ENCODE results near the gene NKG7.
A peak's percentile ranks its signal among the peaks of the same experiment; 100 is the strongest.

NKG7 gene

DNA sequence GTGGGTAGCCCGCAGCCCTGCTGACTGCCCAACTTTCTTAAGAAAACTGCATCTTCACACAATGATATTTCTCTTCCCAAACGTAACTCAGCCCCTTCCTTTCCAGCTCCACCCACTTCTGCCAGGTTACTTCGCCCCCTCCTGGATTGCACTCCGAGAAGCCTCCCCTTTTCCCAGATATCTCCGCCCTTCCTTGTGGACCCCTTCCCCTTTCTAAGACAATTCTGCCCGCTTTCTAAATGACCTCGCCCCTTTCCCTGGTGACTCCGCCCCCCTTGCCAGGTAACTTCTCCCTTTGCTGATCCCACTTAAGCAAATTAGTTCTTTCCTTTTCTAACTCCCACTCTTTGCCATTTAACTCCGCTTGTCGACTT is 33.2 kb downstream of the NKG7 start:
- peak; percentile 82 for DNase-seq (ENCODE audit: low spot score)
- H3K27ac ChIP-seq = peak overlapping the region; percentile 31 to 96
- TF ChIP-seq, protein P1, sequence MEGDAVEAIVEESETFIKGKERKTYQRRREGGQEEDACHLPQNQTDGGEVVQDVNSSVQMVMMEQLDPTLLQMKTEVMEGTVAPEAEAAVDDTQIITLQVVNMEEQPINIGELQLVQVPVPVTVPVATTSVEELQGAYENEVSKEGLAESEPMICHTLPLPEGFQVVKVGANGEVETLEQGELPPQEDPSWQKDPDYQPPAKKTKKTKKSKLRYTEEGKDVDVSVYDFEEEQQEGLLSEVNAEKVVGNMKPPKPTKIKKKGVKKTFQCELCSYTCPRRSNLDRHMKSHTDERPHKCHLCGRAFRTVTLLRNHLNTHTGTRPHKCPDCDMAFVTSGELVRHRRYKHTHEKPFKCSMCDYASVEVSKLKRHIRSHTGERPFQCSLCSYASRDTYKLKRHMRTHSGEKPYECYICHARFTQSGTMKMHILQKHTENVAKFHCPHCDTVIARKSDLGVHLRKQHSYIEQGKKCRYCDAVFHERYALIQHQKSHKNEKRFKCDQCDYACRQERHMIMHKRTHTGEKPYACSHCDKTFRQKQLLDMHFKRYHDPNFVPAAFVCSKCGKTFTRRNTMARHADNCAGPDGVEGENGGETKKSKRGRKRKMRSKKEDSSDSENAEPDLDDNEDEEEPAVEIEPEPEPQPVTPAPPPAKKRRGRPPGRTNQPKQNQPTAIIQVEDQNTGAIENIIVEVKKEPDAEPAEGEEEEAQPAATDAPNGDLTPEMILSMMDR (IDR thresholded peaks at IDR 0.05) = no peak
- H3K4me3 ChIP-seq = peak overlapping the region; percentile 91

DNA sequence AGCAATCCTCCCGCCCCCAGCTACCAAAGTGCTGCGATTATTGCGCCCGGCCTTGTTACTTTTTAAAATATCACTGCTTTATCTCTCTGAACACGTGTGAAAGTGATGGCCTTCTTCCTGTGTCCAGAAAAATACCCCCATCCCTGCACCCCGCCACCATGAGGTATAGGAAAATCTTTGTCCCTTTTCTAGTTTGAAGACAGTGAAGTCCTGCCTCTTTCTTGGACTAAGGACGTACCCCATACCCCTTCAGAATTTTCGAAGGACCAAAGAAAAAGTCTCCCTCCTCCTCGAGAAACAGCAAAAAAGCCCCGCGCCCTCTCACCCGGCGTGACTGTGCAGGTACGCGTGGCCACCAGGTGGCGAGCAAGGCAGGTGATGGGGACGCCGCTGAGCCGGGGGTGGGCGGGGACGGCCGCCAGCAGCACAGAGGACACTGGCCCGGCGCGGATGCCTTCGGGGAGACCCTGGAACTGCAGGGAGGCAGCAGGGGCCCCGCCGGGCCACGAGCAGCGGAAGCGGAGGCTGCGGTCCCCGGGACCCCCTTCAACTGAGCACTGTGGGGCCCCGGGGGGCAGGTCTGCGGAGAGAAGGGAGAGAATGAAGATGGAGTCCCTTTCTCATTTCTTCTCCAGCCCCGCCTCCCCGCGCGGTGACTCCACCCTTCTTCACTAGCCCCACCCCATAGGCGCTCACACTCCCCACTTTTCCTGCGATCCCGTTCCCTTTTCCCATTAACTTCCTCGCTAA is 33.7 kb downstream of the NKG7 start:
- H3K27ac ChIP-seq = peak overlapping the region; percentile 31 to 96
- TF ChIP-seq, protein P1 (IDR thresholded peaks at IDR 0.05) = peak; percentile 89
- peak; percentile 91 for DNase-seq (ENCODE audit: low spot score)

DNA sequence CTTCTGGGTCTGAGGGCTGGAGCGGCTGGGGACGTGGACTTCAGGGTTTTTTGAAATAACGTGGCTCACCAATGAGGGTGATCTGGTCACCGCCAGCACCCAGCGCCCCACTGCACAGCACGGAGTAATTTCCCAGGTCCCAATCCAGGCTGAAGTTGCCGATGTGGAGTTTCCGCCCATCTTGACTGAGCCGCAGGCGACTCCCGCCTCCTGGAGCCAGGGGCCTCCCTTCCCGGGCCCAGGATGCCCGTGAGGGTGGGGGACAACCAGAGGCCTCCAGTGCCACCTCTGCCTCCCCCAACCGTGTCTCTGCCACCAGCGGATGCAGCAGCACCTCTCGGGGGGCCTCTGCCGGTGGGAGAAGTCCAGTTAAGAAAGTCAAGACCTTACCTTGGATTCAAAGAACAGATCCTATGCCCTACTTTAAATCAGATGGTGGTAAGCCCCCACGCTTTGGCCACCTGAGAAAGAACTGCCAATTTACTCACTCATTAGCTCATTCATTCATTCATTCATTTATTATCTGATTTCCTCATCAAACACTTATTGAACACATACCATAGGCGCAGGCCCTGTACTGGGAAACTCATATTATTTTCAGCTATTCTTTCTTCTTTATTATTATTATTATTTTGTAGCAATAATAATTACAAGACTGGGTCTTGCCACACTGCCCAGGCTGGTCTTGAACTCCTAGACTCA is 34.4 kb downstream of the NKG7 start:
- TF ChIP-seq, protein P1 (IDR thresholded peaks at IDR 0.05) = no peak
- H3K27ac ChIP-seq = no peak overlapping the region
- no peak for DNase-seq (ENCODE audit: low spot score)
- H3K4me3 ChIP-seq = no peak overlapping the region

More for the DNA sequence above, 33.7 kb downstream of the NKG7 start:
- peak overlapping the region; percentile 91 for H3K4me3 ChIP-seq

DNA sequence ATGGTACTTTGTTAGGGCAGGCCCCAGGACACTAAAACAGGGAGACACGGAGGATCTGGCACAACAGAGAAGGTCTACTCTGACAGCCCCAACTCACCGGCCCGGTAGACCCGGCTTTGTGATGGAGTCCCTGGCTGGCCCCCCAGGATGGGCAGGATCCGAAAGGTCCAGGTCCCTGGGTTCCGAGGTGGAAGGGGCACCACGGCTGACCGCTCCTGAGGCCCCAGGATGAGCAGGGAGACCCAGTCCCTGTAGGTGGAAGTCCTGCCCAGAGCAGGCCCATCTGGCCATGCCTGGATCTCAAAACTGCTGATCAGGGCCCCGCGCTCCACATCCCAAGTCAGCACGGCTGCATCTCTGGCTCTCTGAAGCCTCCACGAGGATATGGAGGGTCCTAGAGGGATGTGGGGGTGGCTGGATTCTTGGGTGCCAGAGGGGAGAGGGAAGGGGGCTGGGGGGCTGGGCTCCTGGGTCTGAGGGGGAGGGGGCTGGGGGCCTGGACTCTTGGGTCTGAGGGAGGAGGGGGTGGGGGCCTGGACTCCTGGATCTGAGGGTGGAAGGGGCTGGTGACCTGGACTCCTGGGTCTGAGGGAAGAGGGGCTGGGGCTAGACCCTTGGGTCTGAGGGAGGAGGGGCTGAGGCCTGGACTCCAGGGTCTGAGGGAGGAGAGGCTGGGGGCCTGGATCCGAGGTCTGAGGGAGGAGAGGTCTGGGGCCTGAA is 35.2 kb downstream of the NKG7 start:
- H3K27ac ChIP-seq = no peak overlapping the region
- no peak overlapping the region for H3K4me3 ChIP-seq
- TF ChIP-seq, protein P1 (IDR thresholded peaks at IDR 0.05) = no peak
- no peak for DNase-seq (ENCODE audit: low spot score)

DNA sequence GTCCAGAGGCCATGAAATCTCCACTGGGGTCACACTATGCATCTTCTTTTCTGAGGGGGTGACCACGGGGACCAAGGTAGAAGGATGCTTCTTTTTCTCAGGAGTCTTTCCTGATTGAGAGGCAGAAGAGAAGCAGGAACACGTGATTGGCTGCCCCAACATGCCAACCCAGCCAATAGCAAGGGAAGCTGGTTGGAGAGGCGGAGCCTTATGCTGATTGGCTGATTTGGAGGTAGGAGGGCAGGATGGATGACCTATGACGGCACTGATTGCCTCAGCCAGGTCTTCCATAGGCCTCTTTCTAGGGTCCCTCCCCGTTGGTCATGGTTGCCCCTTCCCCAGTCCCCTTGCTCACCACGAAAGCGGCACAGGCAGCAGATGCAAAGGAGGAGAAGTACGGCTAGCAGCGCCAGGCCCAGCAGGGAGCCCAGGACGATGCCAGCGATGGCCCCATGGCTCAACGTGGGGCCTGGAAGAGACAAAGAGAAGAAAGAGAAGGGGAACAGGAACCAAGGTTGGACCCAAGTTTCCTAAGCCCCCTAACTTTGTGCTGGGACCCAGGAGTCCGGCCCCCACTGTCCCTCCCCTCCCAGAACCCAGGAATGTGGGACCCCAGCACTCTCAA is 38.5 kb downstream of the NKG7 start:
- no peak overlapping the region for H3K4me3 ChIP-seq
- no peak overlapping the region for H3K27ac ChIP-seq
- no peak for DNase-seq (ENCODE audit: low spot score)
- TF ChIP-seq, protein P1 (IDR thresholded peaks at IDR 0.05) = no peak

DNA sequence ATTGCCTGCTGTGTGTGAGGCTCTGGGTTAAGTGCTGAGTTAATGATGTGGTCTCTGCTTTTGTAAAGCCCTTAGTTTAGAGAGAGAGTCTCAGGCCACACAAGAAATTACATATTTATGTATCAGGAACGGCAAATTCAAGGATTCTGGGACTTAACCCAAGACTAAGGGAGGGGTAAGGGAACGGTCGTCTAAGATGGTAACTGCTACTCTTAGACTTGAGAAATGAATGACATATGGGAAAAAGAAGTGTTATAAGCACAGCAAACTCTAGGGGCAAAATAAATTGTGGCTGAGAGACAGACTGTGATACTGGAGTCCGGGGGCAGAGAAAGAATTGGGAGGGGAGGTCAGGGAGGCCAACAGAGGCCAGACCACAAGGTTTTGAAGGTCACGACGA is 40.7 kb downstream of the NKG7 start:
- Histone ChIP-seq H3K4me3 (no peak overlapping the region), H3K27ac (no peak overlapping the region)

More for the DNA sequence above, 40.7 kb downstream of the NKG7 start:
- TF ChIP-seq, protein P1 (IDR thresholded peaks at IDR 0.05) = no peak
- DNase-seq (ENCODE audit: low spot score) = no peak
